Medulla oblongata (tissue), 1 donor: ENCODE data around the gene CACNA1G.
A peak's percentile ranks its signal among the peaks of the same experiment; 100 is the strongest.

ENCODE experiments used
- DNase-seq: peaks from one replicate; pipeline ENCODE4 v3.0.0-alpha.2; 2015; ENCODE audit errors: extremely low spot score

CACNA1G gene

DNA sequence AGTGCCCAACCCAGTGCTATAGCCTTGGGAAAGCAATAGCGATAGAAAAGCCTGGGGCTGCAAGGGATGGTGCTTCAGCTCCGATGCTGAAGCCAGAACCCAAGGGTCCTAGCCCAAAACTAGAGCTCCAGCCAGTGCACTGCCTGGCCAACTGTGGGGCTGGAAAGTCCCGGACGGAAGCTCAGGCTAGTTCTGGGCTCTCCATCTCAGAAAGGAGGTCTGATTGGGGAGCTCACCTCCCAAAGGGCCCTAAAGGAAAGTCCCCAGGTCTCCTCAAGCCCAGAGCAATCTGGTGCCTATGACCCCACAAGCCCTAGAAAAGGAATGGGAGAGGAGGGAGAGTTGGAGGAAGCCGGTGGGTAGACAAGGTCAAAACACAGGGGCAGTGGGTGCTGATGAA, 72.1 kb downstream of the CACNA1G start:
- DNase-seq = no peak

DNA sequence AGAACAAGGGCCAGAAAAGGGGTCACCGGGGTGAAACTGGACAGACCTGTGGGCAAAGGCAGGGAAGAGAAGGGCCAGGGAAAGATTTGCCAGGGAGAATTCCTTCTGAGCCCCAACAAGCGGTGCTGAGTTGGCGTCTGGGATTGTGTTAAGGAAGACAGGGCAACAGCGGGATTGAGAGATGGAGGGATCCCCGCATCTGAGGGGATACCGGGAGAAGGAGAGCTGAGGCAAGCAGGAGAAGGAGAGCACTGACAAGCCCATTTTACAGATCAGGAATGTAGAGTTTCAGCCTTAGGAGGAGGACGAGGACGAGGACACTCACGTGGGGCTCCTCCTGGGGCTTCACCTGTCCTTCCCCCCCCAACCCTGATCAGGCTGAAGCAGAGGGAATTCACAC, 73.2 kb downstream of the CACNA1G start:
- no peak for DNase-seq

DNA sequence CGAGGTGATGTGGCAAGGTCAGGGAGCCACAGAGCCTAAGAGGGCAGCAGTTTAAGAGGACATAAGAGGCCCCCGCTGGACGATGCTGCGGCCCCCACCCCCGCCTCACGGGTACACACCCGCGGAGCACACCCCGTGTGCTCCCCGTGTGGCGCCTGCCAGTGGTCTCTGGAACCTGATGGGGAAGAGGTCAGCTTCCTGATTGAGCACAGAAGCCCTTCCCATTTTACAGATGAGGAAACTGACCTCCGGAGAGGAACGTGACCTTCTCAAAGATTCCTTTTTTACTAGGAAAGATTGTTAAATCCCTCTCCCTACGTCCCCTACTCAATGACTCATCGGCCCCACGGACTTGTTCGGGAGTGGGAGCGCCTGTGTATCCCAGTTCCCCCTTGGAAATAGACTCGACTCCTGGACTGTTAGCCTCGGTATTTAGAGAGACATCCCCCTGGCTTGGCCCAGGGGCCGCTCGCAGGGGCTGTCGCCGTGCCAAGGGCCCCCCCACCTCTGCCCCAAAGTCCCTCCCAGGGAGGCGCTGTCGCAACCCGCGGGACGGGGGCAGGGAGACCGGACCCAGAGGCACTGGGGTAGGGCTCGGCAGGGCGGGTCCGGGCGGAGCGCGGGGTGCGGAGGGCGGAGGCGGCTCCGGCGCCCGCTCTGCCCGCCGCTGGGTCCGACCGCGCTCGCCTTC, 73.9 kb downstream of the CACNA1G start, which contains the start of gene ABCC3:
Gene ABCC3 (plus strand): TSS at position 658 of the 691 bp plus-strand sequence. CDS start 56 bp downstream, outside the sequence.
- no peak for DNase-seq

GRCh38 chr17:50634915-50635731, 74.6 kb downstream of the CACNA1G start:
- DNase-seq = no peak

- DNase-seq = no peak
Observed at GRCh38 chr17:50635732-50635981, 75.1 kb downstream of the CACNA1G start.

DNA sequence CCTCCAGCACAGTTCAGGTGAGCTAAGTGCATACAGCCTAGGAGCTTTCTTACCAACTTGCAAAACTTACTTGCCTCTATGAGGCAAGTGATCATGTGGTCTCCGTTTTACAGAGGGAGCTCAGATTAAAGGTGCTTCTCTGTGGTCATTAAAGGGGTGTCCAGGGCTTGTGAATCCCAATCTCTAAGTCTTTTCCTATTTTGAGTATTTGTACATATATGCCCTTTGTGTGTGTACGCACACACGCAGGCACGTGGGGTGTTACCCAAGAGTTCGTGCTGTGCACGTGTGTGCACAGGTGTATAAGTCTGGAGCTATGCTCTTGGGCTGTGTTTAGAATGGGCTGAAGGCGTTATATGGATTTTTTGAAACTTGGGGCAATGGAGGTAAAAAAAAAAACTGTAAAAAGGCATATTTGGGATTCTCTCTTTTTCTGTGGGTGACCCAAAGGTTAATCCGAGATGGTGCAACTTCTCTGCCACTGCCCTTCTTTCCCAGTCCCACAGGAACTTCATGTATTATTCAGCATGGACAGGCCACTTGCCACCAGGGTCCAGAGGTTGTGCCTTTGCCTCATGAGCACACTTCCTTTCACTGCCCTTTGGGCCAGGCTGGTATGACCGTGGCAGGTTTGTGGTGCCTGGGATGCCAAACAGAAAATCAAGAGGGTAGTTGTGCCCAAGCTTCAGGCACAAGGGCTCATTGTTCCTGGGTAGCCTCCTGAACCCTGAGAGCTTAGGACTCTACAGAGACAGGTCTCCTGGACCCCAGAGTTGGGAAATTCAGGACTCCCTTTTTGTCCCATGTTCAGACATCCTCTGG, 75.7 kb downstream of the CACNA1G start:
- no peak for DNase-seq

GRCh38 chr17:50636804-50637195, 76.3 kb downstream of the CACNA1G start:
- DNase-seq = no peak

- DNase-seq = no peak
Observed at GRCh38 chr17:50637829-50638605, 77.5 kb downstream of the CACNA1G start.

DNA sequence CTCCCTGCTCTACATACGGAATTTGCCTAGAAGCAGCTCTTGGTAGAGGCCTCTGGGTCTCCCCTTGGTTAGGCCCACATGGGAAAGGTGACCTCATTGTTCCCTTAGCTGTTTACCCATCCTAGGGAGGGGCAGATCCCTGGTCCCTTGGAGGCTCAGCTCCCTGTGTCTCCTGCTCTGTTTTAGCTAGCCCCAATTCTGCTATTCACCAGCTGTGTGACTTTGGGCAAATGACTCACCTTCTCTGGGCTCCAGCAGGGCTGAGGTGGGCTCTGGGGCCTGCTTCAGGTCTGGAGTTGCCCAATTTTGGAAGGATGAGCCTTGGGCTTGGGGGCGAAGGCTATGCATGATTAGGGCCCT, 78.1 kb downstream of the CACNA1G start:
- DNase-seq = no peak

- peak; percentile 91 for DNase-seq
Observed at GRCh38 chr17:50638966-50639713, 78.6 kb downstream of the CACNA1G start.

DNA sequence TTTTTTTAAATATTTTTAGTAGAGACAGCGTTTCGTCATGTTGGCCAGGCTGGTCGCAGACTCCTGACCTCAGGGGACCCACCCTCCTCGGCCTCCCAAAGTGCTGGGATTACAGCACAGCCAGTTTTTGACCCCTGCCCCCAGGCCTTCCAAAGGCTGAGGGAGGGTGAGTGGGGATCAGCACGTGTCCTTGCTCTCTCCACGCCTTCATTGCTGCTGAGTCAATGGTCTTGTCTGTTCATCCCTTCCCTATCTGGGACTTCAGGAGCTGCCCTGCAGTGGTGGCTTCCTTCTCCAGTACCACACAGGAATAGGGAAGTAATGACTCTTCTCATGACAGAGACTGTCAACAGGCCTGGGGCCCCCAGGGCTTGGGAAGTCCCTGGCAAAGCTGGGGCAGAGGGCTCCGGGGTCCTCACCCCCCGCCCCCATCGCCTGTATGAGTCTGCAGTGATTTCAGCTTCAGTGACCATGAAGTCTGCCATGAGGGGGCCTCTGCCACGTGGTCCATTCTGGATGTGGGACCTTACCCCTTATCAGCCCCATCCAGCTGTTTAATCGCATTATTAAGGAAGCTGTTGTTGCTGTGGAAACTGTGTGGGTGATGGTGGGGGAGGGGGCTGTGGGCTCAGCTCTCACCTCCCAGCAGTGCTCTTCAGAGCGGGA, 80.3 kb downstream of the CACNA1G start:
- DNase-seq = peak; percentile 59

DNA sequence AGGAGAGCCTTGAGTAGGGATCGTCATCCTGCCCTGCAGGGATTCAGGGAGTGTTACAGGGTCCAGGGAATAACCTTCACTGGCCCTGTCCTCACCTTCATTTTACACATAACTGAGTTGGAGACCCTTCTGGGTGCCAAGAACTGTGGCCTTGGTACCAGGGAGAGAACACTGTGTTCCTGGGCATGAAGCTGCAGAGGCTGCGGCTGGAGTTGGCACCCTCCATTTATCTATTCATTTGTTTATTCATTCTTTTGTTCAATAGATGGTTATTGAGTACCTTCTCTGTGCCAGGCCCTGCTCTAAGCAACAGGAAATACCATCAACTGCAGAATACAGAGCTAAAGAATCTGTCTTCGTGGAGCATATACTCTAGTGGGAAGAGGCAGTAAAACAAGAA, 80.8 kb downstream of the CACNA1G start:
- DNase-seq = peak; percentile 41

DNA sequence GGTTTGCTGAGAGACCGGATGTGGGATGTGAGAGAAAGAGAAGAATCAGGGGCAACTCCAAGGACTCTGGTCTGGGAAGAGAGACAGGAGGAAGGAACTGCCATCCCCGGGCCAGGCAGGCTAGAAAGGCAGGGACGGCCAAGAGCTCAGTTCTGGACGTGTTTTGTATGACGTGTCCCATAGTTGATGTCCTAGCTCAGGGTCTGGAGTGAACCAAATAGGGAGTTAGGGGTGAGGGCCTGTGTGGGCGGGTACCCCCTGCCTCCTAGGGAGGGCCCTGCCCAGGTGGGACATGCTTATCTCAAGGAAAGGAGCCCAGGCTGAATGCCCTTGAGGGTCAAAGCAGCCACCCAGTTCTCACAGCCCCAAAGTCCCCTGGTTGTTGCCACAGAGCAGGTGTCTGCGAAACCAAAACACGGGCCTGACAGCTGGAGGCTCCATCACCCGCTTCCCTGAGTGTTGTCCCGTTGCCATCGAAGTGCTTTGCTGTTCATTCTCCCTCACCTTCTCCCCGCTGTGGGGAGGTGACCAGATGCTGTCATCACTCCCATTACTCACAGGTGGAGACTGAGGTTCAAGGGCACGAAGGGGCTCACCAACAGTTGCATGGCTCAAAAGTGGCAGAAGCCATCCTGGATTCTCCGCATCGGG, 81.7 kb downstream of the CACNA1G start:
- DNase-seq = no peak

GRCh38 chr17:50642722-50643656, 82.5 kb downstream of the CACNA1G start:
- no peak for DNase-seq

- DNase-seq = no peak
Observed at GRCh38 chr17:50645748-50646682, 85.5 kb downstream of the CACNA1G start.

DNA sequence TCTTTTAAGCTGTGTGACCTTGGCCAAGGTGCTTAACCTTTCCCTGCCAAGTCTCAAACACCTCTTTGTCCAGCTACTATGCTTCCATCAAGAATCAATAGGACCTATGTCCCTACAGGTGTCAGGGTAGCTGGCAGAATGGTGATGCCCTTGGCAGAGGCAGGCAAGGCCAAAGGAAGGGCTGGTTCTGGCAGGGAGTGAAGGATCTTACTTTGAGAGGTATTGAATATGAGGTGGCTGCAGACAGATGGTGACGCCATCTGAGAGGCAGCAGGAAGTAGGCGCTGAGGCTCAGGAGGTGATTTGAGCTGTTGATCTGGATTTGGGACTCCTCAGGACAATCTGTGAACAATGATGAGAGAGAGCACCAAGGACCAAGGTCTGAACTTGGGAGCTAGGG, 86.7 kb downstream of the CACNA1G start:
- DNase-seq = no peak

- no peak for DNase-seq
Observed at GRCh38 chr17:50649042-50649908, 88.8 kb downstream of the CACNA1G start.
